Stimulated activated effector memory CD8-positive, alpha-beta T cell treated with anti-CD3 and anti-CD28 coated beads, Interleukin-12 subunit alpha, Interleukin-12 subunit beta, amount 100 ng/mL, for 72 hours (primary cell): ENCODE data around the gene APOC3.
A peak's percentile ranks its signal among the peaks of the same experiment; 100 is the strongest.

Experiments used
- ATAC-seq: fragments of 150-1000 bp; cut with Tn5 transposase; 2 replicates; pipeline ENCODE4 v1.10.0; 2021
- DNase-seq, 2 donors: peaks; one replicate each; pipeline ENCODE4 v3.0.0; 2021 to 2022; ENCODE audit warnings: low spot score in 2 of 2
- H3K27ac Mint-ChIP-seq: one replicate; pipeline ENCODE4 v1.8.0; 2022; ENCODE audit warnings: mild to moderate bottlenecking, mixed read lengths
- H3K36me3 Mint-ChIP-seq: one replicate; pipeline ENCODE4 v1.8.0; 2022; ENCODE audit warnings: mild to moderate bottlenecking, mixed read lengths
- H3K4me1 Mint-ChIP-seq: one replicate; pipeline ENCODE4 v1.8.0; 2022; ENCODE audit warnings: mixed read lengths
- H3K4me3 Mint-ChIP-seq: one replicate; pipeline ENCODE4 v1.8.0; 2022; ENCODE audit warnings: mild to moderate bottlenecking, mixed read lengths
- H3K9me3 Mint-ChIP-seq: one replicate; pipeline ENCODE4 v1.8.0; 2022; ENCODE audit warnings: mixed read lengths

APOC3 gene

GRCh38 chr11:116865696-116866095 lies 36.0 kb downstream of the APOC3 start:
- peak overlapping the region; percentile 62 for H3K27ac Mint-ChIP-seq
- no peak for ATAC-seq
- DNase-seq = no peak
- no peak overlapping the region for H3K4me3 Mint-ChIP-seq
- no peaks in the 10 kb centered on the region for H3K9me3 Mint-ChIP-seq
- peaks cover 24% of the 10 kb centered on the region for H3K4me1 Mint-ChIP-seq
- H3K36me3 Mint-ChIP-seq = peaks cover 97% of the 10 kb centered on the region

GRCh38 chr11:116866804-116867455 lies 37.2 kb downstream of the APOC3 start:
- H3K27ac Mint-ChIP-seq = peak overlapping the region; percentile 81
- H3K36me3 Mint-ChIP-seq = peaks cover 97% of the 10 kb centered on the region
- no peaks in the 10 kb centered on the region for H3K9me3 Mint-ChIP-seq
- no peak overlapping the region for H3K4me3 Mint-ChIP-seq
- peaks cover 28% of the 10 kb centered on the region for H3K4me1 Mint-ChIP-seq
- ATAC-seq (no peak), DNase-seq (no peak)

GRCh38 chr11:116867619-116868018 lies 37.9 kb downstream of the APOC3 start:
- no peak for DNase-seq

GRCh38 chr11:116868066-116868465 lies 38.4 kb downstream of the APOC3 start:
- H3K27ac Mint-ChIP-seq = peak overlapping the region; percentile 81
- no peak for DNase-seq
- ATAC-seq = no peak
- peaks cover 25% of the 10 kb centered on the region for H3K4me1 Mint-ChIP-seq
- peaks cover 97% of the 10 kb centered on the region for H3K36me3 Mint-ChIP-seq
- H3K4me3 Mint-ChIP-seq = no peak overlapping the region
- H3K9me3 Mint-ChIP-seq = no peaks in the 10 kb centered on the region

More at GRCh38 chr11:116867619-116868018, 37.9 kb downstream of the APOC3 start:
- H3K4me3 Mint-ChIP-seq = no peak overlapping the region
- H3K27ac Mint-ChIP-seq = peak overlapping the region; percentile 81
- H3K4me1 Mint-ChIP-seq = peaks cover 25% of the 10 kb centered on the region
- ATAC-seq = no peak
- peaks cover 97% of the 10 kb centered on the region for H3K36me3 Mint-ChIP-seq
- no peaks in the 10 kb centered on the region for H3K9me3 Mint-ChIP-seq

GRCh38 chr11:116869610-116870009 lies 39.9 kb downstream of the APOC3 start:
- H3K36me3 Mint-ChIP-seq = peaks cover 97% of the 10 kb centered on the region
- peak overlapping the region; percentile 8 for H3K4me3 Mint-ChIP-seq
- ATAC-seq (no peak), DNase-seq (no peak)
- peaks cover 25% of the 10 kb centered on the region for H3K4me1 Mint-ChIP-seq
- H3K9me3 Mint-ChIP-seq = no peaks in the 10 kb centered on the region
- H3K27ac Mint-ChIP-seq = peak overlapping the region; percentile 81

- Mint-ChIP-seq H3K4me1 (peaks cover 25% of the 10 kb centered on the region), H3K27ac (peak overlapping the region; percentile 81), H3K9me3 (no peaks in the 10 kb centered on the region), H3K4me3 (peak overlapping the region; percentile 8), H3K36me3 (peaks cover 97% of the 10 kb centered on the region)
- peak; percentile 71 for ATAC-seq
- DNase-seq = peak in 1 of 2 donors; percentile 57
Observed at GRCh38 chr11:116870054-116870453, 40.3 kb downstream of the APOC3 start.

- peaks cover 25% of the 10 kb centered on the region for H3K4me1 Mint-ChIP-seq
- no peak for ATAC-seq
- peaks cover 93% of the 10 kb centered on the region for H3K36me3 Mint-ChIP-seq
- H3K27ac Mint-ChIP-seq = peak overlapping the region; percentile 81
- no peak for DNase-seq
- no peaks in the 10 kb centered on the region for H3K9me3 Mint-ChIP-seq
- H3K4me3 Mint-ChIP-seq = no peak overlapping the region
Observed at GRCh38 chr11:116871248-116871647, 41.5 kb downstream of the APOC3 start.

- Mint-ChIP-seq H3K4me1 (peaks cover 26% of the 10 kb centered on the region), H3K4me3 (no peak overlapping the region), H3K9me3 (no peaks in the 10 kb centered on the region), H3K36me3 (peaks cover 80% of the 10 kb centered on the region), H3K27ac (no peak overlapping the region)
- ATAC-seq (no peak), DNase-seq (no peak)
Observed at GRCh38 chr11:116873381-116873780, 43.7 kb downstream of the APOC3 start.

GRCh38 chr11:116874251-116874650 lies 44.5 kb downstream of the APOC3 start:
- no peak for DNase-seq
- no peak overlapping the region for H3K4me3 Mint-ChIP-seq
- H3K9me3 Mint-ChIP-seq = no peaks in the 10 kb centered on the region
- H3K36me3 Mint-ChIP-seq = peaks cover 80% of the 10 kb centered on the region
- no peak for ATAC-seq
- H3K27ac Mint-ChIP-seq = no peak overlapping the region
- H3K4me1 Mint-ChIP-seq = peaks cover 31% of the 10 kb centered on the region

GRCh38 chr11:116875194-116875593 lies 45.5 kb downstream of the APOC3 start:
- H3K4me1 Mint-ChIP-seq = peaks cover 30% of the 10 kb centered on the region
- H3K4me3 Mint-ChIP-seq = no peak overlapping the region
- ATAC-seq = no peak
- DNase-seq = no peak
- H3K36me3 Mint-ChIP-seq = peaks cover 71% of the 10 kb centered on the region
- H3K9me3 Mint-ChIP-seq = no peaks in the 10 kb centered on the region
- no peak overlapping the region for H3K27ac Mint-ChIP-seq

GRCh38 chr11:116876656-116877055 lies 46.9 kb downstream of the APOC3 start:
- peaks cover 70% of the 10 kb centered on the region for H3K36me3 Mint-ChIP-seq
- no peak for DNase-seq
- H3K27ac Mint-ChIP-seq = peak overlapping the region; percentile 75
- H3K9me3 Mint-ChIP-seq = no peaks in the 10 kb centered on the region
- ATAC-seq = no peak
- H3K4me1 Mint-ChIP-seq = peaks cover 20% of the 10 kb centered on the region
- H3K4me3 Mint-ChIP-seq = no peak overlapping the region

GRCh38 chr11:116879800-116880625 lies 50.3 kb downstream of the APOC3 start:
- DNase-seq (no peak), ATAC-seq (peak; percentile 71)
- Mint-ChIP-seq H3K4me1 (peaks cover 26% of the 10 kb centered on the region), H3K27ac (peak overlapping the region; percentile 29), H3K36me3 (peaks cover 46% of the 10 kb centered on the region), H3K9me3 (no peaks in the 10 kb centered on the region), H3K4me3 (no peak overlapping the region)

GRCh38 chr11:116881143-116881542 lies 51.4 kb downstream of the APOC3 start:
- H3K4me3 Mint-ChIP-seq = no peak overlapping the region
- H3K4me1 Mint-ChIP-seq = peaks cover 26% of the 10 kb centered on the region
- no peaks in the 10 kb centered on the region for H3K9me3 Mint-ChIP-seq
- ATAC-seq (no peak), DNase-seq (no peak)
- H3K27ac Mint-ChIP-seq = no peak overlapping the region
- peaks cover 38% of the 10 kb centered on the region for H3K36me3 Mint-ChIP-seq

- H3K4me1 Mint-ChIP-seq = peaks cover 26% of the 10 kb centered on the region
- peaks cover 50% of the 10 kb centered on the region for H3K36me3 Mint-ChIP-seq
- H3K4me3 Mint-ChIP-seq = no peak overlapping the region
- DNase-seq = no peak
- ATAC-seq = peak; percentile 97
- no peak overlapping the region for H3K27ac Mint-ChIP-seq
- H3K9me3 Mint-ChIP-seq = no peaks in the 10 kb centered on the region
Observed at GRCh38 chr11:116882386-116882785, 52.7 kb downstream of the APOC3 start.
